Thyroid gland (tissue), 4 donors: ENCODE data around the gene NSDHL.

Experiments used
- POLR2A ChIP-seq, 2 donors: fragments of 450-650 bp; IDR thresholded peaks; one replicate each; pipeline ENCODE4 v1.6.1; 2017; ENCODE audit warnings: antibody characterized with exemption in 2 of 2, mild to moderate bottlenecking in 2 of 2, moderate library complexity in 1 of 2
- TF ChIP-seq, protein P1 (sequence below), 6 experiments: fragments of 200-600 bp in 3 of 6; fragments of 450-650 bp in 3 of 6; sonication (generic) in 3 of 6; IDR thresholded peaks; one replicate each; pipeline ENCODE4 v1.5.1; 2016 to 2019; ENCODE audit warnings: antibody characterized with exemption in 6 of 6, mild to moderate bottlenecking in 2 of 6, inconsistent platforms in 1 of 6, moderate library complexity in 1 of 6

DNA sequence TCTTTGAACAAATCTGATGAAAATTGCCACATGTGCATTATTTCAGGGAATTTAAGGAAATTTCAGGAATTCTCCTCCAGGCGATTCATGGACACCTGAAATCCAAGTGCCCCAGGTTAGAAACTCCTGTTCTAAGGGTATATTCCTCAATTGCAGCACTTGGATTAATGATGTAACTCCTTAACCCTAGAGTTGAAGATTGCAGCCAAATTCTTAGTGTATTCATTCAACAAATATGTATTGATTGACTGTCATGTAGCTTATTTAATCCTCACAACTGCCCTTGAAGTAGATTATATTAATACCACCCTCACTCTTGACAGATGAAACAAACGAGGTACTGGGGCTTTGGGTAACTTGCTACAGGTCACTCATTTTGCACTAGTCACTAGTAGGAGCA is 11.6 kb upstream of the NSDHL start:
- TF ChIP-seq, protein P1, sequence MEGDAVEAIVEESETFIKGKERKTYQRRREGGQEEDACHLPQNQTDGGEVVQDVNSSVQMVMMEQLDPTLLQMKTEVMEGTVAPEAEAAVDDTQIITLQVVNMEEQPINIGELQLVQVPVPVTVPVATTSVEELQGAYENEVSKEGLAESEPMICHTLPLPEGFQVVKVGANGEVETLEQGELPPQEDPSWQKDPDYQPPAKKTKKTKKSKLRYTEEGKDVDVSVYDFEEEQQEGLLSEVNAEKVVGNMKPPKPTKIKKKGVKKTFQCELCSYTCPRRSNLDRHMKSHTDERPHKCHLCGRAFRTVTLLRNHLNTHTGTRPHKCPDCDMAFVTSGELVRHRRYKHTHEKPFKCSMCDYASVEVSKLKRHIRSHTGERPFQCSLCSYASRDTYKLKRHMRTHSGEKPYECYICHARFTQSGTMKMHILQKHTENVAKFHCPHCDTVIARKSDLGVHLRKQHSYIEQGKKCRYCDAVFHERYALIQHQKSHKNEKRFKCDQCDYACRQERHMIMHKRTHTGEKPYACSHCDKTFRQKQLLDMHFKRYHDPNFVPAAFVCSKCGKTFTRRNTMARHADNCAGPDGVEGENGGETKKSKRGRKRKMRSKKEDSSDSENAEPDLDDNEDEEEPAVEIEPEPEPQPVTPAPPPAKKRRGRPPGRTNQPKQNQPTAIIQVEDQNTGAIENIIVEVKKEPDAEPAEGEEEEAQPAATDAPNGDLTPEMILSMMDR (IDR thresholded peaks at IDR 0.05): no peak
- TF ChIP-seq POLR2A (IDR thresholded peaks at IDR 0.05): no peak
